ENCODE results near the gene ACY1.
A peak's percentile ranks its signal among the peaks of the same experiment; 100 is the strongest.

The ACY1 gene

DNA sequence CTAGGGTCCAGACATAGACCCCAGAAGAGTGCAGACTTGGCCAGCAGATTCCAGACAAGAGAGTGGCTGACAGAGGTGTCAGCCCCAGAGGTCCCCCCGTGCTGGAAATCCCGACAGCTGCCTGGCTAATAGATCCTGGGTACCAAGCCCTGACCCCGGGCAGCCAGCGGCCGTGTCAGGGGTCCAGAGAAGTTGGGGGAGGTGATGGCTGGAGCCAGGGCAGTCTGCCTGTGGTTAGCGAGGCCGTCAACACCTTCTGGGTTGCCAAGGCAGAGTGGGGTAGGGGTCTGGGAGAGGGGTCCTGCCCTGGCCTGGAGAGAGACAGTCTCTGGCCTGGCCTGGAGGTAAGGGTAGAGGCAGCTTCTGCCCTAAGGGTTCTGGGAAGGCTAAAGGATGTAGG, 37.5 kb downstream of the ACY1 start:
- H3K27me3 ChIP-seq (ENCODE audit: insufficient read depth, low read length, poor library complexity): no peaks in the 10 kb centered on the region
- DNase-seq: no peak
- H3K79me2 ChIP-seq (ENCODE audit: insufficient read depth, low read length): no peaks in the 10 kb centered on the region
- no peak overlapping the region for H3K4me2 ChIP-seq (ENCODE audit: insufficient read depth, low read length)
- no peak overlapping the region for H3K27ac ChIP-seq (ENCODE audit: low read length)
- H2AFZ ChIP-seq (ENCODE audit: low read depth, low read length): no peak overlapping the region
- H3K4me1 ChIP-seq (ENCODE audit: insufficient read depth, low read length): no peaks in the 10 kb centered on the region
- ATAC-seq (ENCODE audit: insufficient read depth, low read depth): no peak
- no peaks in the 10 kb centered on the region for H4K20me1 ChIP-seq (ENCODE audit: insufficient read depth, low read length)
- H3K36me3 ChIP-seq (ENCODE audit: insufficient read depth, low read length): no peaks in the 10 kb centered on the region
- H3K9me3 ChIP-seq (ENCODE audit: insufficient read depth, low read length, severe bottlenecking): no peaks in the 10 kb centered on the region
- no peak overlapping the region for H3K4me3 ChIP-seq (ENCODE audit: low read depth in 1 of 2, low read length in 2 of 2)
- H3K9ac ChIP-seq (ENCODE audit: low read depth, low read length): no peak overlapping the region
- TF ChIP-seq CTCF (IDR thresholded peaks at IDR 0.05; ENCODE audit: borderline replicate concordance, extremely low read depth, low read length, poor library complexity, severe bottlenecking): no peak
- no peak for TF ChIP-seq EZH2 (IDR thresholded peaks at IDR 0.05; ENCODE audit: borderline replicate concordance, low read depth, low read length, severe bottlenecking)

DNA sequence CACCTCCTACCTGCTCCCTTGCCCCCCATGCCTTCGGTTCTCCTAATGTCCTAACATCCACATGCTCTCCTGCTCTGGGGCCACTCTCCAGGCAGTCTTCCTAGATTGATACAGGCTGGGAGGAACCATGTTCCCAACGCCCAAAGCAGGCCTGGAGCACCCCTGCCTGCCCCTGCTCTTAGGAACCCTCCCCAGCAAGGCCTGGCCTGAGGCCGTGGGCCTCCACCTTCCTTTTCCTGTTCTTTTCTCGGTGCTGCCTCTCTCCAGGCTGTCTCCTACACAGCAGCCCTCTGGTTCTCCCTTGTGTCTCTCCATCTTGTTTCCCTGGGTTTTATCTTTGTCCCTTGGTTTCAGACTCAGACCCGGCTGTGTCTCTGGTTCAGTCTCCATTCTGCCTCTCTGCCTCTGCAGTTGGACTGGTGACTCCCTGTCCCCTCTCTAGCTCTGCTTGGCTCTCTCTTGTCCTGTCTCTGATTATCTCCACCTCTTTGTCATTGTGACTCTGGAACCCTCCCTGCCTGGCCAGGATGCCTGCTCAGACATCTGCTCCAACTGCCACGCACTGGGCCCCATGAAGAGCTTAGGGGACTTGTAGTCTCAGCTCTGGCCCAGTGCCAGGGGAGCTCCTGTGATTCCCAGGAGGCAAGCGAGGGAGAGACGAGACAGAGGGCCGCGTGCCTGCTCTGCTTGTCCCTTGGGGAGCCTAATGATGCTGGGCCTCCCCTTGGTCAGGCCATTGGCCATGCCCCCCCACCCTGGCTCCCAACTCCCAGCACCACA, 38.3 kb downstream of the ACY1 start:
- Histone ChIP-seq H2AFZ (ENCODE audit: low read depth, low read length) (no peak overlapping the region), H3K4me3 (ENCODE audit: low read depth in 1 of 2, low read length in 2 of 2) (no peak overlapping the region), H3K27me3 (ENCODE audit: insufficient read depth, low read length, poor library complexity) (no peaks in the 10 kb centered on the region), H3K4me2 (ENCODE audit: insufficient read depth, low read length) (no peak overlapping the region), H4K20me1 (ENCODE audit: insufficient read depth, low read length) (no peaks in the 10 kb centered on the region), H3K9me3 (ENCODE audit: insufficient read depth, low read length, severe bottlenecking) (no peaks in the 10 kb centered on the region), H3K27ac (ENCODE audit: low read length) (no peak overlapping the region), H3K4me1 (ENCODE audit: insufficient read depth, low read length) (no peaks in the 10 kb centered on the region), H3K9ac (ENCODE audit: low read depth, low read length) (no peak overlapping the region), H3K36me3 (ENCODE audit: insufficient read depth, low read length) (no peaks in the 10 kb centered on the region), H3K79me2 (ENCODE audit: insufficient read depth, low read length) (no peaks in the 10 kb centered on the region)
- ATAC-seq (ENCODE audit: insufficient read depth, low read depth) (peak; percentile 22; the same call in 1 of the 3 replicates), DNase-seq (no peak)
- TF ChIP-seq EZH2 (IDR thresholded peaks at IDR 0.05; ENCODE audit: borderline replicate concordance, low read depth, low read length, severe bottlenecking) (no peak), CTCF (IDR thresholded peaks at IDR 0.05; ENCODE audit: borderline replicate concordance, extremely low read depth, low read length, poor library complexity, severe bottlenecking) (no peak)

- no peak overlapping the region for H3K4me2 ChIP-seq (ENCODE audit: insufficient read depth, low read length)
- H2AFZ ChIP-seq (ENCODE audit: low read depth, low read length): no peak overlapping the region
- ATAC-seq (ENCODE audit: insufficient read depth, low read depth) (no peak), DNase-seq (no peak)
- H3K4me1 ChIP-seq (ENCODE audit: insufficient read depth, low read length): no peaks in the 10 kb centered on the region
- H3K27ac ChIP-seq (ENCODE audit: low read length): no peak overlapping the region
- no peaks in the 10 kb centered on the region for H3K27me3 ChIP-seq (ENCODE audit: insufficient read depth, low read length, poor library complexity)
- no peaks in the 10 kb centered on the region for H3K79me2 ChIP-seq (ENCODE audit: insufficient read depth, low read length)
- H3K9ac ChIP-seq (ENCODE audit: low read depth, low read length): no peak overlapping the region
- TF ChIP-seq EZH2 (IDR thresholded peaks at IDR 0.05; ENCODE audit: borderline replicate concordance, low read depth, low read length, severe bottlenecking) (no peak), CTCF (IDR thresholded peaks at IDR 0.05; ENCODE audit: borderline replicate concordance, extremely low read depth, low read length, poor library complexity, severe bottlenecking) (no peak)
- no peaks in the 10 kb centered on the region for H3K9me3 ChIP-seq (ENCODE audit: insufficient read depth, low read length, severe bottlenecking)
- no peak overlapping the region for H3K4me3 ChIP-seq (ENCODE audit: low read depth in 1 of 2, low read length in 2 of 2)
- H4K20me1 ChIP-seq (ENCODE audit: insufficient read depth, low read length): no peaks in the 10 kb centered on the region
- no peaks in the 10 kb centered on the region for H3K36me3 ChIP-seq (ENCODE audit: insufficient read depth, low read length)
Observed at GRCh38 chr3:52022323-52023100, 39.2 kb downstream of the ACY1 start.

Measured in DND-41 (cell line).